Measurements from ENCODE around the gene EME2.

Gene EME2

GRCh38 chr16:1740234-1740633 is 32.4 kb upstream of the EME2 start:
- H3K4me3 ChIP-seq (replicated peaks; ENCODE audit: low read depth, low read length): no peak overlapping the region
- DNase-seq (ENCODE audit: low read depth): no peak
- TF ChIP-seq, protein P1, sequence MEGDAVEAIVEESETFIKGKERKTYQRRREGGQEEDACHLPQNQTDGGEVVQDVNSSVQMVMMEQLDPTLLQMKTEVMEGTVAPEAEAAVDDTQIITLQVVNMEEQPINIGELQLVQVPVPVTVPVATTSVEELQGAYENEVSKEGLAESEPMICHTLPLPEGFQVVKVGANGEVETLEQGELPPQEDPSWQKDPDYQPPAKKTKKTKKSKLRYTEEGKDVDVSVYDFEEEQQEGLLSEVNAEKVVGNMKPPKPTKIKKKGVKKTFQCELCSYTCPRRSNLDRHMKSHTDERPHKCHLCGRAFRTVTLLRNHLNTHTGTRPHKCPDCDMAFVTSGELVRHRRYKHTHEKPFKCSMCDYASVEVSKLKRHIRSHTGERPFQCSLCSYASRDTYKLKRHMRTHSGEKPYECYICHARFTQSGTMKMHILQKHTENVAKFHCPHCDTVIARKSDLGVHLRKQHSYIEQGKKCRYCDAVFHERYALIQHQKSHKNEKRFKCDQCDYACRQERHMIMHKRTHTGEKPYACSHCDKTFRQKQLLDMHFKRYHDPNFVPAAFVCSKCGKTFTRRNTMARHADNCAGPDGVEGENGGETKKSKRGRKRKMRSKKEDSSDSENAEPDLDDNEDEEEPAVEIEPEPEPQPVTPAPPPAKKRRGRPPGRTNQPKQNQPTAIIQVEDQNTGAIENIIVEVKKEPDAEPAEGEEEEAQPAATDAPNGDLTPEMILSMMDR (IDR thresholded peaks at IDR 0.05; ENCODE audit: low read length, missing control alignments): no peak

DNA sequence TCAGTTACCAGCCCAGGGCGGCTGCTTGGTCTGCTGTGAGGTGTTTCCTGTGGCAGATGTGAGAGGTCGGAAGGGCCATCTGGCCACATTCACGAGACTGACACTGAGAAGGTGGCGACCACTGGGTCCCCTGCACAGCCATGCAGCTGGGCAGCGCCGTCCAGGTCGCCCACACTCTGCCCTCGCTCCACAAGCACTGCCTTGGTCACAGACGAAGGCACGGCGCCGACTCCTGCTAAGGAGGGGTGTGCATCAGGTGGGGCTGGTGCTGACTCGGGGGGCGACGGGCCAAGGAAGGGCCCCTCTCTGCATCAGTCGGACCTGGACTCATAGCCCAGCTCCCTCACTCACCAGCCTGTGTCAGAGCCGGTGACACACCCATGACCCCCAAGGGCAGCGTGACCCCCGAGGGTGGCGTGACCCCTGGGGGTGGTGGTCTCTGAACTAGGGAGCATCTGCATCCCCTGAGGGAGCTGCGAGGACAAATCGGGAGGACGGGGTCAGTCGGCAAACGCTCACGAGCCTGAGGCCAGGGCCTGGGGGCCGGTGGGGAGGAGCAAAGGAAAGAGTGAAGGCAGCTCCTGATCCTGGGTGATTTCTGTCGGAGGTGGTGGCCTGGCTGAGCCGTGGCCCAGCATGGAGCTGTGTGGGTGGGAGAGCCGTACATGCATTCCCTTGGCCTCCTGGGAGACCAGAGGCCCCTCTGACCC is 31.7 kb upstream of the EME2 start:
- TF ChIP-seq, protein P1 (IDR thresholded peaks at IDR 0.05; ENCODE audit: low read length, missing control alignments): no peak
- H3K4me3 ChIP-seq (replicated peaks; ENCODE audit: low read depth, low read length): no peak overlapping the region
- DNase-seq (ENCODE audit: low read depth): no peak

DNA sequence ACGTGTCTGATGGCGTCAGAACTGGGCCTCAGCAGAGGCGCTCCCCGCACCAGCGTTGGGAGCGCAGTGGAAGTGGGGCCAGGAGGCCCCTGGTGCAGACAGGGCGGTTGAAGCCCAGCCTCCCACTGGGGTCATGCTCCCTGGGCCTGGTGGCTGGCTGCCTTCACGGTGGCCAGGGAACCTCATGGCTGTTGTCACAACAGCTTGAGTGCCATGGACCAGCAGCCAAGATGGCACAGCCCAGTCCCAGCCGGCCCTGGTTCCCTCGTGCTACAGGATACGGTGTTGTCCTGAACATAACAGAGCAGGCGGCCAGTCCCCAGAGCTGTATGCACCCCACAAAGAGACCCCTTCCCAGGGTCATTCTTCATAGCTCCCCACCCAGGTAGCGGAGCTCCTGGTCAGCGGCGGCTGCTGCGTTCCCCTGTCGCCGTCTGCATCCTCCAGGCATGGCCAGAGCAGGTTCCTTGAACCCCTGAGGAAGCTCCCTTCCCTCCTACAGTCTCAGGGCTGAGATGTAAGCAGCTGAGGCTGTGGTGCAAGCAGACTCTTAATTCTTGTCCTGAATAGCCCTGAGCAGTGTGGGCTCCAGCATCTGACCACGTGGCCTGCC is 31.0 kb upstream of the EME2 start:
- TF ChIP-seq, protein P1 (IDR thresholded peaks at IDR 0.05; ENCODE audit: low read length, missing control alignments): no peak

GRCh38 chr16:1743376-1744337 is 29.0 kb upstream of the EME2 start:
- no peak overlapping the region for H3K4me3 ChIP-seq (replicated peaks; ENCODE audit: low read depth, low read length)
- no peak for DNase-seq (ENCODE audit: low read depth)
- TF ChIP-seq, protein P1 (IDR thresholded peaks at IDR 0.05; ENCODE audit: low read length, missing control alignments): no peak

More for the DNA sequence above, 31.0 kb upstream of the EME2 start:
- DNase-seq (ENCODE audit: low read depth): no peak
- no peak overlapping the region for H3K4me3 ChIP-seq (replicated peaks; ENCODE audit: low read depth, low read length)

- DNase-seq (ENCODE audit: low read depth): no peak
- TF ChIP-seq, protein P1 (IDR thresholded peaks at IDR 0.05; ENCODE audit: low read length, missing control alignments): no peak
- H3K4me3 ChIP-seq (replicated peaks; ENCODE audit: low read depth, low read length): no peak overlapping the region
Observed at GRCh38 chr16:1744338-1744840, 28.2 kb upstream of the EME2 start.

GRCh38 chr16:1745181-1745899 is 27.3 kb upstream of the EME2 start:
- TF ChIP-seq, protein P1 (IDR thresholded peaks at IDR 0.05; ENCODE audit: low read length, missing control alignments): no peak
- no peak overlapping the region for H3K4me3 ChIP-seq (replicated peaks; ENCODE audit: low read depth, low read length)
- peak; percentile 18 for DNase-seq (ENCODE audit: low read depth)

Measured in fibroblast of pulmonary artery (primary cell).